GM19328 (cell line): ENCODE measurements around the gene DGKE.
A peak's percentile ranks its signal among the peaks of the same experiment; 100 is the strongest.

ENCODE experiments used
- ATAC-seq: cut with Tn5 transposase; IDR thresholded peaks from one replicate; pipeline ENCODE4 v1.9.1; 2021; ENCODE audit warnings: mild to moderate bottlenecking, moderate library complexity; ENCODE audit not compliant: unreplicated experiment

DGKE gene

DNA sequence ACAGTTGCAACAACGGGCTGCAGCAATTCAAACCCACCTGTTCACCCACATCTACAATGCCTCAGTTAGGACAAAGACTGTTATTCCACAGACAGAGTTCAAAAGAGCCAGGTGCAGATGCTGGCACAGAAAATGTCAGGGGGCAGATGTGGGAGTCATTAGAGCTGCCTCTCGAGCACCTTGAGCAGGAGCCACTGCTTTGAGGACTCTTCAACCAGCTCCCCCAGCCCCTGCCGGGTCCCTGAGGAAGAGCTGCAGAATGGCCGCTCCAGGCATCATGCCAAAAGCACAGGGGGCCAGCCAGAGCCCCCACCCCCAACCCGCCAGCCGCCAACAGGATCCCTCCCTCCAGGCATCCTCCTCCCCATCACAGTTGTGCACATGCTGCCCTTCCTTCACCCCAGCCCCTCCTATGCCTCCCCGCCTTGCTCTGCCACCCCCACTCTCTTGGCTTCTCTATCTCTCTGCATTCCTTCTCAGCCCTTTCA is 21.0 kb upstream of the DGKE start:
- ATAC-seq = no peak

DNA sequence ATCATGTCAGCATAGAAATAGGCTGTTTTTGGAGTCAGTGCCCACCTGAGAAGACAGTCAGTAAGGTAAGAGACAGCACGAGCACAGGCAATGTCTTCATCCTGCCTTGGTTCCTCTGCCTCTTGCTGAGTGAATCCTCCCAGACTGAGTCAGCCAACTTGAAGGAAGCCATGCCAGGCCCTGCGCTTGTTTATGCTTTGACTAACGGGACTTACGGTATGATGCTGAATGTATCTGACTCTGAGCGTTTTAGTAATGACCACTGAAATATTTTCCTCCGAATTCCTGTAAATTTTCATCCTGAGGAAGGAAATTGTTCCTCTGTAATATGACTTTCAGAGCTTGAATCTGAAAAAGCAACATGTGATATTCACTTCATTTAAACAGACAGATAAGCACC is 18.2 kb upstream of the DGKE start:
- ATAC-seq = no peak

- ATAC-seq = no peak
These were observed 16.9 kb upstream of the DGKE start for GRCh38 chr17:56817066-56817465.

DNA sequence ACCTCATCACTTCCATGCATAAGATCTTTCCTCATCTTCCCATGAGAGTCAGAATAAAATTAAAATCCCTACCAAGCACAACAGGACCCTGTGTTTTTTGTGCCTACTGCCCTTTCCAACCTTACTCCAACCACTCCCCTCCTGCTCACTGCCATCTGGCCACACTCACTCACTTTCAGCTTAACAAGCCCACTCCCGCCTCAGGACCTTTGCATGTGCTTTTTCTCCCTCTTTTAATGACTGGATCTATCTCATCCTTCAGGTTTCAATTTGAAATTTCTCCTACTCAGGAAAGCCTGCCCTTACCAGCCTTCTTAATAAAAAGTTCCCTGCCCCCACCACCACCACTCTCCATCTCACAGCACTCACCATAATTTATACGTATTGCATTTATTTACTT is 14.9 kb upstream of the DGKE start:
- ATAC-seq = no peak

DNA sequence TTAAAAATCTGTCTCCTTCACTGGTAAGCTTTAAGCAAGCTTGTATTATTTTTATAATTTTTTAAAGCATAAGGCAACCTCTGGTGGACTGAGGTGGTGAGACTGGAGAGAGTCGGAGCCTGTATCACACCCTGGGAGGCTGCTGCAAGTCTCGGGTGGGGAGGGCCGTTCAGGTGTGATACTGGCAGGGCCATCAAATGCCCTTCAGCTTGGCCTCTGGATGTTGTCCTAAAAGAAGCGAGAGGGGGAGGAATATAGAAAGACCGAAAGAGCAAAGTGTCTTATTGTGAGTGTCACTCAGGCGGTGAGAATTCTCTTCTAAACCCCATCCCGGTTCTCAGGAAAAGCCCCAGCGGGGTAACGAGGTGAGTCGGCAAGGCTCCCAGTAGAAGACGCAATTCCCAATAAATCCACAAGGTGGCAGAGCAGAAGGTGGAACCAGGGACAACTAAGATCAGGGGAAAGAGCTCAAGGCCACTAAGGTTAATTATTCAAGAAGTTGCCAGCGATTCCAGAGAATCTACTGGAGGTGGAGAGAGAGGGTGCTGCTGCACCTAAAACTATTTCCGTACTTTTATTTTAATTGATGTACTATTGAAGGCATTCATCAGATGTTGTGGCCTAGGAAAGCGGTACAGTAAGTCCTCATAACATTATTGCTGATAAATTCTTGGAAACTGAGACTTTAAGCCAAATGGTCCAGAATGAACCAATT is 14.4 kb upstream of the DGKE start:
- ATAC-seq = no peak

GRCh38 chr17:56820207-56820606 is 13.7 kb upstream of the DGKE start:
- no peak for ATAC-seq

- no peak for ATAC-seq
These were observed 12.0 kb upstream of the DGKE start for GRCh38 chr17:56821847-56822534.

DNA sequence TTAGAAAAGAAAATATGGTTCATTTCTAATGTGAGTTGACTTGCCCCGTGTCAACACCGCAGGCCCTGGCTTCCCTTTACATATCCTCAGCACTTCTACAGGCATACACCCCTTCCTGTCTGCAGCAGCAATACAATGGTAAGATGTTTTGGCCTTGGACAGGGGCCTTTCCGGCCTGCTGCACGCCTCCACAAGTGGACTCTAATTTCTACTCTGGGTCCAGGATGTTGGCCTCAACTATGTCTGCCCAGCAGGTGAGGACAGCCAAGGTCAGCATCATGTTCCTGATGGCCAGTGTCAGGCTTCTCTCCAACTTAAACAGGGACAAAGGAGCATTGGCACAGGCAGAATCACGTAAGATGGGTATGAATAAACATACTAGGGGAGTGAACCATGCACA is 11.2 kb upstream of the DGKE start:
- no peak for ATAC-seq

- no peak for ATAC-seq
These were observed 10.1 kb upstream of the DGKE start for GRCh38 chr17:56823848-56824247.

GRCh38 chr17:56824503-56824902 is 9.4 kb upstream of the DGKE start:
- no peak for ATAC-seq

DNA sequence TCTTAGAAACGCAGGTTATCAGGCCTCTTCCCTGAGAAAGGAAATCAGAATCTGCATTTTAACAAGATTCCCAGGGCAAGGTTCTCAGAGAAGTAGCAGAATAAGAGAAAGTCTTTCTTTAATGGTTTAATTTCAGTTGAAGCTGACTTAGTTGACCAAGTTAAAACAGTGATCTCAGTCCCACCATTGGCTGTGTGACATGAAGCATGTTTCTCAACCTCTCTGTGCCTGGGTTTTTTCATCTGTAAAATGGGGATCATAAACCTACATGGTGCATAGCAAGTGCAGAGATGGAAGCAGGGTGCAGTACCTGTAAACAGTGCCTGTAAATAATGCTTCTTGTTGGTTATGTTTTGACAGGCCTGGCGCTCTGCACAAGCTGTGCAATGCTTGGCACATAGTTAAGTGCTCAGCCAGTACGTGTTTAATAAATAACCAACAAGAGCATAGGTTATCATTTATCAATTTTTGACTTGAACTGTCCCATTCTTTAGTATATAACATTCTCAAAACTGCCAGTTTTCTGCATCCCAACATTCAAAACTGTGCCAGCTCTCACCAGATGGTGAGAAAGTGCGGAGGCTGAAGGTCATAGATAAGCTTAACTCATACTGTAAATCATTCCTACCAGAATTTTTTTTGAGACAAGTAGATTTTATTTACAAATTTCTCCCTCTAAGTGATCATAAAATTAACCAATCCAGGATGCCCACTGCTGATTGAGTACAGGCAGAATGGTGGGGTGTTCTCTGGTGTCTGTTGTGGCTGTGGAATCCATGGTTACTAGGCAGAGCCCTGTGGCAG is 7.1 kb upstream of the DGKE start:
- ATAC-seq = no peak

DNA sequence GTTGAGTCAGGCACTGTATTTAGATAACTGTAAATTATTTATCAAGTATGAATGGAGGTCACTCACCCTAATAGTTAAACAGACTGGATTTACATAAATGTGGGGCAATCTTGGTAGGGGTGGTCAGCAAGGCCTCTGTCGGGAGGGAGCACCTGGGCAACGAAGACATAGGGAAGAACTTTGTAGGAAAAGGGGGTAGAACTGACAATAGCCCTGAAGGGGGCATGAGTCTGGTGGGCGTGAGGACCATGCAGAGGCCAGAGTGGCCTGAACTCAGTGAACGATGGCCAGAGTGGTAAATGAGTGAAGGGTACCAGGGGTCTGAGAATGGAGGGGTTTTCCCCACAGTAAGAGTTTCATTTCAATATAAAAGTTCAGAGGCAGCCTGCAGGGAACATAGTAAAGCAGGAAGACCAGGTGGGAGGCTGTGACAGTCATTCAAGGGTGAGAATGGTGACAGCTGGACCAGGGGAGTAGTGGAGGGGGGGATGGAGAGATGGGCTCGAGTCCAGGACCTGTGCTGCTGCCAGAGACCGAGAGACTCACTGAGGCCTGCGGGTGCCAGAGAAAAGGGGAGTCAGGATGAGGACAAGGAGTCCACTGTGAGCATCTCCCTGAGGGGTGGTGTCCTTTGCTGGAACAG is 3.1 kb upstream of the DGKE start:
- no peak for ATAC-seq

DNA sequence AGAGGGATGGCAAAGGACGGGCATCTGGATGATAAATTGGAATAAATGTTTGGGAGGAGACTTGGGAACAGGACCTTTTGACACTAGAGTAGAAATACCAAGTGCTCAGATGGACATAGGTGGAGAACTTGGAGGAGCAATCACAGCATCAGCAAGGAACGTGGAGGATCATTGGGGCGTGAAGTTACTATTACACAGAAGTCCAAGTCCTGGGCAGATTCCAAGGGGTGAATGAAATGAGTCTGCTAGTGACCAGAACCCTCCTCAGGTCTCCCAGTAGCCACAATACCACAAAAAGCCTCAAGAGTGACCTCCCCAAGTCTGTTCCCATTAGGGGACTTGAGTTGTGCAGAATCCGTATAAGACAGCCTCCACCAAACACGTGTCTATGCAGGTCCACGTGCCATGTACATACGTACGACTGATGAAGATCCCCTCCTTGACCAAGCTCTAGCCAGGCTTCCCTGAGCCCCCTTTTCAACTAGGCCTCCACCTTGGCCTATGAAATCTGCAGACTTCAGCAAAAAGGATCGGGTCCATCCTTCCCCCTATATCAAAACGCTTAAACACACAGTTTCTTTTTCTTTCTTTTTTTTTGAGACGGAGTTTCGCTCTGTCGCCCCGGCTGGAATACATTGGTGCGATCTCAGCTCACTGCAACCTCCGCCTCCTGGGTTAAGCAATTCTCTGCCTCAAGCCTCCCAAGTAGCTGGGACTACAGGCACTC is 2.4 kb upstream of the DGKE start:
- ATAC-seq = no peak

DNA sequence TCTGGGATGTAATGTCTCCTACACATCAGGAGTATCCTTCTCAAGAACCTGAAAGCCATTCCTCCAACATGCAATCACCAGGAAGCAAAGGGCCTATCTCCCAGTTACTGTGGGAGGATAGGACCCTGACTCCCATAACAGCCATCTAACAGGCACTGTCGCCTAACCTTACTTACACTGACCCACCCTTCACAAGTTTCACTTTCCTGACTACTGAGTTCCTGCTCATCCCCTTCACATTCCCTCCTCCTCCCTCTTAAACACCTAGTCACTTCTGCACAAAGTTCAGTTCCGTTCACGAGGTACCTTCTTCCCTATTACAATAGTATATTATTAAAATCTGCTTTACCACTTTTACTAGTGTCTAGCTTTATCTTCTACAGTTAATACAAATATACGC is 1.5 kb upstream of the DGKE start:
- ATAC-seq = no peak

GRCh38 chr17:56833057-56833808 is 718 bp upstream of the DGKE start:
- ATAC-seq = peak; percentile 43

- peak; percentile 23 for ATAC-seq
These were observed 671 bp downstream of the DGKE start for GRCh38 chr17:56834380-56835263.

DNA sequence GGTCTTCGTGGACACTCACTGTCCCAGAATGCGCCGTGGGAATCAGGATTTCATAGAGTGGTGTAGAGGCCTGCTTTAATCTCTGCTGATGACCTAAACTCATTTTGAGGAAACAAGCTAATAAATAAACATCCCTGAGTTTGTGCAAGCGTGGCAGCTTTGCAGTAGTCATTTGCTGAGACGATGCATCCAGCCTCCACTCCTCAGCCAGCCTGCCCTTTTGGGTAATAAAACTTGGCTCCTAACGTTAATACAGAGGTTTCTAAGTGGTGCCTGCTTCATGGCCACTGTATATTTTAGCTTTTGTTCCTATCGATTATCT is 1.3 kb downstream of the DGKE start:
- ATAC-seq = no peak

DNA sequence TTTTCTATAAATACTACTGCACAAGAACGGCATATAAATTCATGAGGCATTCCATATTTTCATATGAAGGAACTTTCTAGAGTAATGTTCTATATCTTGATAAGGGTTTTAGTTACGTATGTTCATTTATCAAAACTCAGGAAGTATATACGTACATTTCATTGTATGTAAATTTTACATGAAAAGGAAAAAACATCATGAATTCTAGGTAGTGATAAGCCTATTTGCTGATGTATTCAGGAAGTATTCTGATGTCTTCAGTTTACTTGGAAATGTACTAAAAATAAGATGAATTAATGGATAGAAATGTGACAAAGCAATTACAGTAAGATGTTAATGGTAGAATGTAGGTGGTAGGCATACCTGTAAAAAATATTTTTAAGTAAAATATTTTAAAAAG is 4.7 kb downstream of the DGKE start:
- no peak for ATAC-seq

- ATAC-seq = no peak
These were observed 8.6 kb downstream of the DGKE start for GRCh38 chr17:56842577-56842976.
